HepG2 (cell line): ENCODE measurements around the gene ANO6. TPM values are rescaled to one million over a fixed set of nuclear protein-coding genes. Genes with fewer than 3 reads are reported as not detected.

ENCODE experiments used
- ATAC-seq: fragments of 200-7000 bp; cut with Tn5 transposase; 3 replicates; pipeline ENCODE4 v1.9.1; 2020; ENCODE audit warnings: mild to moderate bottlenecking, moderate library complexity
- BruUV-seq: library from RNA; stranded (reverse); fragments of 400-500 nt; replicated peaks from 2 replicates; lab custom pipeline; 2021; lab: Mats Ljungman, UMichigan
- CTCF ChIA-PET: fragments of 300-600 bp; formaldehyde crosslinking; extraction: SDS; loops from one replicate; lab custom pipeline; 2021; ENCODE audit warnings: low total read pairs, inconsistent platforms, low intra/inter-chr PET ratio; lab: Yijun Ruan, JAX
- POLR2A ChIA-PET: fragments of 350-600 bp; sonication (Branson Sonifier 250); formaldehyde crosslinking; loops from one replicate; lab custom pipeline; 2020; ENCODE audit warnings: antibody characterized with exemption, inconsistent platforms; lab: Yijun Ruan, JAX
- DNase-seq: peaks from one replicate; pipeline ENCODE4 v3.0.0-alpha.2; 2015; ENCODE audit warnings: low spot score
- FAIRE-seq: peaks from 3 replicates; lab custom pipeline; 2011; peaks lifted over from hg19 to GRCh38; lab: Jason Lieb, UNC
- H2AFZ ChIP-seq: one replicate; pipeline ENCODE4 v1.6.1; 2011; ENCODE audit warnings: low read length, inconsistent platforms
- H3K27ac ChIP-seq: fragments of 300-600 bp; 3 replicates; pipeline ENCODE4 v1.8.0; 2011; ENCODE audit warnings: mixed run types, mild to moderate bottlenecking, mixed read lengths, low read length, inconsistent platforms; ENCODE audit not compliant: insufficient read depth; ENCODE audit errors: extremely low read length
- H3K27me3 ChIP-seq, 2 experiments: fragments of 200-600 bp in 1 of 2; 2 replicates in 1 of 2; 3 replicates in 1 of 2; pipeline versions ENCODE4 v1.6.0 to v1.8.0; 2011; ENCODE audit warnings: low read length in 2 of 2, mild to moderate bottlenecking in 2 of 2, moderate library complexity in 2 of 2, inconsistent platforms in 1 of 2; ENCODE audit not compliant: insufficient read depth in 2 of 2, control insufficient read depth in 1 of 2
- H3K36me3 ChIP-seq, 2 experiments: fragments of 200-600 bp in 1 of 2; replicated peaks in 1 of 2; 2 replicates in 1 of 2; 3 replicates in 1 of 2; pipeline versions ENCODE4 v1.5.1 to v1.8.0; 2011; ENCODE audit warnings: low read length in 2 of 2, inconsistent platforms in 1 of 2; ENCODE audit not compliant: insufficient read depth in 2 of 2, control insufficient read depth in 1 of 2
- H3K4me1 ChIP-seq: 2 replicates; pipeline ENCODE4 v1.5.1; 2012; ENCODE audit warnings: low read length, inconsistent platforms; ENCODE audit not compliant: insufficient read depth
- H3K4me2 ChIP-seq: 2 replicates; pipeline ENCODE4 v1.6.0; 2011; ENCODE audit warnings: low read depth, low read length, inconsistent platforms
- H3K4me3 ChIP-seq, 3 experiments: fragments of 200-600 bp in 1 of 3; sonication (generic), shearing (Covaris generic) in 1 of 3; replicated peaks in 1 of 3; 2 replicates each; pipeline ENCODE4 v1.5.1; 2011 to 2016; ENCODE audit warnings: low read length in 3 of 3, inconsistent platforms in 2 of 3, low read depth in 2 of 3, mild to moderate bottlenecking in 2 of 3, control low read depth in 1 of 3, mixed read lengths in 1 of 3; ENCODE audit not compliant: insufficient read depth in 1 of 3
- H3K79me2 ChIP-seq: one replicate; pipeline ENCODE4 v1.6.1; 2011; ENCODE audit warnings: low read length, inconsistent platforms; ENCODE audit not compliant: insufficient read depth
- H3K9ac ChIP-seq: 2 replicates; pipeline ENCODE4 v1.6.0; 2011; ENCODE audit warnings: mild to moderate bottlenecking, low read depth, low read length, inconsistent platforms; ENCODE audit not compliant: insufficient read depth
- H3K9me3 ChIP-seq: 2 replicates; pipeline ENCODE4 v1.5.1; 2012; ENCODE audit warnings: mild to moderate bottlenecking, low read length
- H4K20me1 ChIP-seq: 2 replicates; pipeline ENCODE4 v1.6.0; 2011; ENCODE audit warnings: inconsistent platforms, mild to moderate bottlenecking, low read length, moderate library complexity; ENCODE audit not compliant: insufficient read depth
- ZNF160 ChIP-seq: sonication (generic); formaldehyde crosslinking; IDR thresholded peaks from 2 replicates; pipeline ENCODE4 v1.8.0; 2022; ENCODE audit warnings: mild to moderate bottlenecking, inconsistent platforms, missing genetic modification reagents
- in situ Hi-C: cut with HindIII; loops from 2 replicates; pipeline ENCODE4 v1.10.0; 2017; ENCODE audit warnings: low pct_unique_long_range_greater_than_20kb; ENCODE audit not compliant: extremely low pct_ligation_motif_present
- intact Hi-C: fragments of 100-400 bp; cut with micrococcal nuclease; formaldehyde crosslinking; loops from one replicate; pipeline ENCODE4 v1.10.0; 2022; ENCODE audit not compliant: unreplicated experiment
- polyA plus RNA-seq, 8 experiments: library from polyadenylated mRNA; depleted of rRNA in 3 of 8; stranded (reverse) in 7 of 8; unstranded in 1 of 8; fragments of >200 nt; fragmentation: Illumina TruSeq in 4 of 8; extraction: Trizol in 4 of 8; gene quantifications; 2 replicates each; pipeline versions ENCODE4 v1.2.1 to v1.2.3, GENCODE V29; 2011 to 2016; ENCODE audit warnings: low read depth in 4 of 8, missing spikeins in 1 of 8, mixed read lengths in 1 of 8; ENCODE audit not compliant: insufficient read depth in 1 of 8
- total RNA-seq, 5 experiments: library from RNA; depleted of rRNA; stranded (reverse); fragments of >200 nt; fragmentation: Illumina TruSeq; extraction: Trizol; gene quantifications; 2 replicates each; pipeline ENCODE4 v1.2.3, GENCODE V29; 2016; ENCODE audit warnings: low read depth in 1 of 5
- TF ChIP-seq, protein P1 (sequence below): sonication (generic); formaldehyde crosslinking; IDR thresholded peaks from 2 replicates; pipeline ENCODE4 v1.8.0; 2022; ENCODE audit warnings: mild to moderate bottlenecking, missing genetic modification reagents
- TF ChIP-seq, protein P2 (sequence below): sonication (generic); formaldehyde crosslinking; IDR thresholded peaks from 2 replicates; pipeline ENCODE4 v1.4.0; 2020; ENCODE audit warnings: missing genetic modification reagents

ANO6 gene
- total and polyA plus RNA-seq, 2 of the 13 experiments (the other 11 are each of a cell fraction or from before 2014, with no cell fraction given) = 37.8 to 57.1 TPM

DNA sequence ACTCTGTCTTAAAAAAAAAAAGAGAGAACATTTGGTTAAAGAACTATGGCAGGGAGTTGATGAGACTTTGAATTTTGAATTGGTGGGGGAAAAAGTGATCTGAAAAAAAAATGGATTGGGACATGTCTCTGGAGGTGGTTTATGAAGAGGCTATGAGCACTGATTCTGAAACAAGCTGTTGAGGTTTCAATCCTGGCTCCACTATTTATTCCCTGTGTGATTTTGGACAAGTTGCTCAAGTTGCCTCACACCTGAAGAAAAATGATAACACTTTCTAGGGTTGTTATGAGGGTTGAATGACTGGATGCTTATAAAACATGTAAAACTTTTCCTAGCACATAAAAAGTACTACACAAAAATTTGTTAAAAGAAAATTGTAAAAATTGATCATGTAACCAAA lies 1.8 kb upstream of the ANO6 start:
- H3K4me2 ChIP-seq = no peak overlapping the region
- intact Hi-C loops = no loop called here
- H3K4me3 ChIP-seq = no peak overlapping the region
- ChIA-PET CTCF (no interaction called here), POLR2A (interaction anchor here (2.1 kb wide), 1 partner anchor 46 kb away, joined by 13 read pairs; no protein-coding TSS in a partner anchor)
- no peaks in the 10 kb centered on the region for H3K9me3 ChIP-seq
- ATAC-seq (no peak), DNase-seq (no peak), FAIRE-seq (no peak)
- peaks cover 29% of the 10 kb centered on the region for H3K4me1 ChIP-seq
- H3K9ac ChIP-seq = no peak overlapping the region
- H2AFZ ChIP-seq = no peak overlapping the region
- no peaks in the 10 kb centered on the region; a peak in 1 of 5 replicates for H3K27me3 ChIP-seq
- in situ Hi-C loops = no loop called here
- no peak for TF ChIP-seq ZNF160 (CRISPR knock-in tag)
- TF ChIP-seq, protein P1, sequence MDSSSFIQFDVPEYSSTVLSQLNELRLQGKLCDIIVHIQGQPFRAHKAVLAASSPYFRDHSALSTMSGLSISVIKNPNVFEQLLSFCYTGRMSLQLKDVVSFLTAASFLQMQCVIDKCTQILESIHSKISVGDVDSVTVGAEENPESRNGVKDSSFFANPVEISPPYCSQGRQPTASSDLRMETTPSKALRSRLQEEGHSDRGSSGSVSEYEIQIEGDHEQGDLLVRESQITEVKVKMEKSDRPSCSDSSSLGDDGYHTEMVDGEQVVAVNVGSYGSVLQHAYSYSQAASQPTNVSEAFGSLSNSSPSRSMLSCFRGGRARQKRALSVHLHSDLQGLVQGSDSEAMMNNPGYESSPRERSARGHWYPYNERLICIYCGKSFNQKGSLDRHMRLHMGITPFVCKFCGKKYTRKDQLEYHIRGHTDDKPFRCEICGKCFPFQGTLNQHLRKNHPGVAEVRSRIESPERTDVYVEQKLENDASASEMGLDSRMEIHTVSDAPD = no peak
- TF ChIP-seq, protein P2, sequence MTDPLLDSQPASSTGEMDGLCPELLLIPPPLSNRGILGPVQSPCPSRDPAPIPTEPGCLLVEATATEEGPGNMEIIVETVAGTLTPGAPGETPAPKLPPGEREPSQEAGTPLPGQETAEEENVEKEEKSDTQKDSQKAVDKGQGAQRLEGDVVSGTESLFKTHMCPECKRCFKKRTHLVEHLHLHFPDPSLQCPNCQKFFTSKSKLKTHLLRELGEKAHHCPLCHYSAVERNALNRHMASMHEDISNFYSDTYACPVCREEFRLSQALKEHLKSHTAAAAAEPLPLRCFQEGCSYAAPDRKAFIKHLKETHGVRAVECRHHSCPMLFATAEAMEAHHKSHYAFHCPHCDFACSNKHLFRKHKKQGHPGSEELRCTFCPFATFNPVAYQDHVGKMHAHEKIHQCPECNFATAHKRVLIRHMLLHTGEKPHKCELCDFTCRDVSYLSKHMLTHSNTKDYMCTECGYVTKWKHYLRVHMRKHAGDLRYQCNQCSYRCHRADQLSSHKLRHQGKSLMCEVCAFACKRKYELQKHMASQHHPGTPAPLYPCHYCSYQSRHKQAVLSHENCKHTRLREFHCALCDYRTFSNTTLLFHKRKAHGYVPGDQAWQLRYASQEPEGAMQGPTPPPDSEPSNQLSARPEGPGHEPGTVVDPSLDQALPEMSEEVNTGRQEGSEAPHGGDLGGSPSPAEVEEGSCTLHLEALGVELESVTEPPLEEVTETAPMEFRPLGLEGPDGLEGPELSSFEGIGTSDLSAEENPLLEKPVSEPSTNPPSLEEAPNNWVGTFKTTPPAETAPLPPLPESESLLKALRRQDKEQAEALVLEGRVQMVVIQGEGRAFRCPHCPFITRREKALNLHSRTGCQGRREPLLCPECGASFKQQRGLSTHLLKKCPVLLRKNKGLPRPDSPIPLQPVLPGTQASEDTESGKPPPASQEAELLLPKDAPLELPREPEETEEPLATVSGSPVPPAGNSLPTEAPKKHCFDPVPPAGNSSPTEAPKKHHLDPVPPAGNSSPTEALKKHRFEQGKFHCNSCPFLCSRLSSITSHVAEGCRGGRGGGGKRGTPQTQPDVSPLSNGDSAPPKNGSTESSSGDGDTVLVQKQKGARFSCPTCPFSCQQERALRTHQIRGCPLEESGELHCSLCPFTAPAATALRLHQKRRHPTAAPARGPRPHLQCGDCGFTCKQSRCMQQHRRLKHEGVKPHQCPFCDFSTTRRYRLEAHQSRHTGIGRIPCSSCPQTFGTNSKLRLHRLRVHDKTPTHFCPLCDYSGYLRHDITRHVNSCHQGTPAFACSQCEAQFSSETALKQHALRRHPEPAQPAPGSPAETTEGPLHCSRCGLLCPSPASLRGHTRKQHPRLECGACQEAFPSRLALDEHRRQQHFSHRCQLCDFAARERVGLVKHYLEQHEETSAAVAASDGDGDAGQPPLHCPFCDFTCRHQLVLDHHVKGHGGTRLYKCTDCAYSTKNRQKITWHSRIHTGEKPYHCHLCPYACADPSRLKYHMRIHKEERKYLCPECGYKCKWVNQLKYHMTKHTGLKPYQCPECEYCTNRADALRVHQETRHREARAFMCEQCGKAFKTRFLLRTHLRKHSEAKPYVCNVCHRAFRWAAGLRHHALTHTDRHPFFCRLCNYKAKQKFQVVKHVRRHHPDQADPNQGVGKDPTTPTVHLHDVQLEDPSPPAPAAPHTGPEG = no peak
- H3K27ac ChIP-seq = no peak overlapping the region
- no TSS peak for BruUV-seq
- 0 out of 2 replicates have a peak, but pooled peaks cover 4% of the 10 kb centered on the region for H4K20me1 ChIP-seq
- no peaks in the 10 kb centered on the region for H3K36me3 ChIP-seq
- peaks cover 27% of the 10 kb centered on the region for H3K79me2 ChIP-seq
